ENCODE data around the gene PLEKHA7.
"Not testable (repeated sequence)": the region's sequence is repeated elsewhere in the genome, so short reads cannot be mapped to it uniquely, and the experiment has no call there.

- not testable (repeated sequence) for TF ChIP-seq CTCF (conservative IDR thresholded peaks at IDR 0.05; ENCODE audit: low read depth, low read length); POLR2A (IDR thresholded peaks at IDR 0.05; ENCODE audit: low read depth, low read length); CEBPB (IDR thresholded peaks at IDR 0.05; ENCODE audit: low read depth, low read length); USF2 (IDR thresholded peaks at IDR 0.05; ENCODE audit: low read depth, low read length); SMC3 (IDR thresholded peaks at IDR 0.05; ENCODE audit: low read depth, low read length); MXI1 (IDR thresholded peaks at IDR 0.05; ENCODE audit: borderline replicate concordance, low read depth, low read length); RAD21 (IDR thresholded peaks at IDR 0.05; ENCODE audit: low read length); RCOR1 (IDR thresholded peaks at IDR 0.05; ENCODE audit: insufficient replicate concordance, low read length); MAZ (IDR thresholded peaks at IDR 0.05; ENCODE audit: borderline replicate concordance, low read depth, low read length); RFX5 (IDR thresholded peaks at IDR 0.05; ENCODE audit: low read depth, low read length); BHLHE40 (IDR thresholded peaks at IDR 0.05; ENCODE audit: low read depth, low read length); CHD1 (IDR thresholded peaks at IDR 0.05; ENCODE audit: low read depth, low read length)
Observed at GRCh38 chr11:16889010-16889409, 125.2 kb downstream of the PLEKHA7 start.
